B cell (primary cell): ENCODE results near the gene SASH1.

Experiments
- CTCF ChIP-seq: fragments of 200-600 bp; IDR thresholded peaks from one replicate; pipeline ENCODE4 v1.8.0; 2022; ENCODE audit warnings: antibody characterized with exemption, mild to moderate bottlenecking
- EZH2 ChIP-seq: IDR thresholded peaks from 2 replicates; pipeline ENCODE4 v1.6.1; 2012; ENCODE audit warnings: borderline replicate concordance, low read depth, mild to moderate bottlenecking, moderate library complexity, low read length; ENCODE audit not compliant: insufficient read depth, poor library complexity, severe bottlenecking

- TF ChIP-seq CTCF (no peak), EZH2 (no peak)
These were observed 213.8 kb downstream of the SASH1 start for GRCh38 chr6:148556410-148556809.
